Left renal cortex interstitium (tissue), 4 donors: ENCODE results near the gene FBXO31. TPM values are rescaled to one million over a fixed set of nuclear protein-coding genes. Genes with fewer than 3 reads are reported as not detected.

Source experiments
- DNase-seq, 4 donors: peaks; one replicate each; pipeline ENCODE4 v3.0.0-alpha.2; 2013; ENCODE audit warnings: low read depth in 4 of 4, low spot score in 2 of 4, missing footprints in 1 of 4
- polyA plus RNA-seq, 4 donors: library from polyadenylated mRNA; unstranded; fragments of 120-200 nt; gene quantifications; one replicate each; pipeline ENCODE4 v1.2.1, GENCODE V29; 2013; ENCODE audit not compliant: insufficient read length in 4 of 4

The FBXO31 gene
- polyA plus RNA-seq, 4 donors: 20.7 to 29.5 (median 24.7) TPM

DNA sequence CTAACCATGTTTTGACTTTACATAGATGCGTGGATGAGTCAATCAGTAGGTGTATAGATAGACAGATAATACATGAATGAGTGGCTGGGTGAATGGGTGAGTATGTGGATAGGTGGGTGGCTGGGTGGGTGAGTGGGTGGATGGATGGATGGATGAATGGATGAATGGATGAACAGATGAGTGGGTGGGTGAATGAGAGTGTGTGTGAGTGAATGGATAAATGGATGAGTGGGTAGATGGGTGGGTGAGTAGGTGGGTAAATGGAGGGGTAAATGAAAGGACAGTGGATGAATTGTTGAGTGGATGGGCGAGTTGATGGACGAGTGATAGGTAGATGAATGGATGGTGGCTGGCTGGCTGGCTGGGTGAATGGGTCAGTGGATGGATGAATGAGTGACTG lies 89.6 kb downstream of the FBXO31 start:
- no peak for DNase-seq

DNA sequence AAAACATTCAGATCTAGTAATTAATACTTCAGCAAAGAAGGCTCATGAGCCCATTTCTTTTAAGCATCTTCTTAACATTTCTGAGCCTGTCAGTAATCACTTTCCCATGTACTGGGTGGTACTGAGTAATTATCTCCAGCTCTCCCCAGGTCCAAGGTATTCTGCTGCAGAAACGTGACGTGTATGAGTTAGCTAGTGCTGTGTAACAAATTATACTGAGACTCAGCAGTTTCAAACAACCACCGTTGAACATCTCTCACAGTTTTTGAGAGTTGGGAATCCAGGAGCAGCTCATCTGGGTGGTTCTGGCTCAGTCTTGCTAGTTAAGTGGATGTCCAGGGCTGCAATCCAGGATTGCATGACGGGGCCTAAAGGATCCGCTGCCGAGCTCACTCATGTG lies 91.6 kb downstream of the FBXO31 start:
- no peak for DNase-seq

DNA sequence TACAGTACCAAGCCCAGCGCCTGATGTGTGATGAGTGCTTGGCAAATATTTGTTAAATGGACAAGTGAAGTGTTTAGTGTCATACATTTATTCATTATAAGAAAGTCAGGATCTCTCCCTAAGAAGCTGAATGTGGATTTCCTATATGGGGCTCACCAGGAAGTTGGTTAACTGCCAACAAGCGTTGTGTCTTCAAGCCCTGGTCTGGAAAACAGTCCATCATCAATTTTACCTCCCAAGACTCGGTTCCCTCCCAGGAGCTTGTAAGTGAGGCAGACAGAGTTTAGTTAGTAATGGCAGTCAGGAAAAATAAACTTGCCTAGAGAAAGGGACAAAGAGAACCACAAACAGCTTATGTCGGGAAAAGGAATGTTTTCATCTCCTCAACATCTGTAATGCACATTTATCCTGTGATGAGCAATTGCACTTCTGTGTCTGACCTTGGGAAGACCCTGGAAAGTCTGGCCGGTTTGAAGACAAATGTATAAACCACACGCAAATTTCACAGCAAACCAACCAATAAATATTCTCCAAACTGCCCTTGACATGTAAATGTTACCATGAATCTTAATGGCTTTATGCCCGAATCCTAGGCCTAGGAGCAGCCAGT lies 94.7 kb downstream of the FBXO31 start:
- no peak for DNase-seq

- DNase-seq: no peak
Measured at GRCh38 chr16:87286839-87287626, 96.5 kb downstream of the FBXO31 start.

GRCh38 chr16:87284183-87284582 lies 99.4 kb downstream of the FBXO31 start:
- DNase-seq: no peak

DNA sequence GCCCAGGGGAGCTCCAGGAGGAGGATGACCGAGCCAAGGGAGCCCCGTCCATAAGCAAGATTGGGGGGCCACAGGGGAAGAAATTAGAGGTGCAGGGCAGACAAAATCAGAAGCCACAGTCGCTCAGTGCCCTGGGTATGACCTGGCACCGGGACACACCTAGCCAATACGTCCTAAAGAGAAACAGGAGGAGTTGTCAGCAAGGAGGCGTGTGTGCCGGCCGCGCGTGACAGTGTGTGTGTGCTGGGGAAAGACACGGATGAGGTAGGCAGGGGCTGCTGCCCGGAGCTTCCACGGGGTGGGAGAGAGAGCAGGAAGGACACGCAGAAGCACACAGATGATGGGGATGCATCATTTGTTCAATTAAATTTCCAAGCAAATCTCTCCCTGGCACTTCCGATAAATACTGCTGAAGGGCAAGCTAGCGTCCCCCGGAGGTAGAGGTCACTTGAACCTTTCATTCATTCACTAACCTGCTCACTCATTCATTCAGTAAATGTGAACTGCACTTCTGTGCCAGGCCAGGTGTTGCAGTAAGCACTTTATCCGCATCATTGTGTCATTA lies 104.4 kb downstream of the FBXO31 start:
- DNase-seq: no peak

GRCh38 chr16:87278191-87279093 lies 105.1 kb downstream of the FBXO31 start:
- DNase-seq: peak in 3 of 4 donors; percentile 51 to 73 (median 68)

Other genes with a start within 250 kb of the FBXO31 start
- 1 to 10 TPM; 3.0 to 5.2 (median 4.3) TPM for gene C16orf95, start 66.4 kb downstream of the FBXO31 start, polyA plus RNA-seq
- 10 to 100 TPM; 58.5 to 72.7 (median 66.1) TPM for gene MAP1LC3B, start 8.6 kb upstream of the FBXO31 start, polyA plus RNA-seq
- gene ZCCHC14, start 109.2 kb upstream of the FBXO31 start, polyA plus RNA-seq: 10 to 100 TPM; 27.9 to 39.1 (median 35.2) TPM
- gene JPH3, start 218.7 kb upstream of the FBXO31 start, polyA plus RNA-seq: 1 to 10 TPM in 2 of 4 donors, under 1 TPM in 2; 0.49 to 1.3 (median 0.91) TPM